GM21529 (cell line): Measurements from ENCODE around the gene ZNF764.
A peak's percentile ranks its signal among the peaks of the same experiment; 100 is the strongest.

Source experiments
- ATAC-seq: cut with Tn5 transposase; IDR thresholded peaks from one replicate; pipeline ENCODE4 v1.9.1; 2021; ENCODE audit not compliant: unreplicated experiment

Gene ZNF764

DNA sequence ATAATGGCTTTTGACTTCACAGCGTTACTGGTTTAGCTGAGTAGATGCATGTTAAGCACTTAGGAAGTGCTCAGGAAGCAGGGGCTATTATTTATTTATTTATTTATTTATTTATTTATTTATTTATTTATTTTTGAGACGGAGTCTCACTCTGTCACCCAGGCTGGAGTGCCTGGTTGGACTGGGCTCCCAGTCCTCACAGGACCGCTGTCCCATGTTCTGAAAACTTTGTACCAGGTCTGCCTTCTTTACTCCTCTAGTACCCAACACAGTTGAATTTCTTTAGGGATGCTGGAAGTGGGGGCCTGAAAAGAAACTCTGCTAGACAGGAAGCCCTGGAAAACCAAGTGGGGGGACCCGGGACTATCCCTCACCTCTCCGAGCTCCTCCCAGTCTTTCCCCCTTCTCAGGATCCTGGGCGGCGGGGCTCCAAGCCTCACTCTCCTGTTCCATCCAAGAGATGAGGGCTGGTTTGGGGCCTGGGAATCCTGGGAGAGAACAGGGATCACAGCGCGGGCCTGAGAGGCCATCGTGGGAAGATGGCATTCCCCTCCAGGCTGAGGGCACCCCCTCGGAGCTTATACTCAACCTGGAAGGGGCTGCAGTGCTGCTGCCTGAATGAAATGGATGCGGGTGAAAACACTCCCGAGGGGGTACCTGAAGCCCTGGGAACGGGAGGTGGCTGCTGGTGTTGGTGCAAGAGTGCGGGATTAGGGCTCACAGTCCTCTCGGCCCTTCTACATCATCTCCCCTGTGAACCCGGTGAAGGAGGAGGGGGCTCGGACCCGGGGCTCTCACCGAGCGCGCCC lies 12.7 kb upstream of the ZNF764 start:
- ATAC-seq, result no peak

DNA sequence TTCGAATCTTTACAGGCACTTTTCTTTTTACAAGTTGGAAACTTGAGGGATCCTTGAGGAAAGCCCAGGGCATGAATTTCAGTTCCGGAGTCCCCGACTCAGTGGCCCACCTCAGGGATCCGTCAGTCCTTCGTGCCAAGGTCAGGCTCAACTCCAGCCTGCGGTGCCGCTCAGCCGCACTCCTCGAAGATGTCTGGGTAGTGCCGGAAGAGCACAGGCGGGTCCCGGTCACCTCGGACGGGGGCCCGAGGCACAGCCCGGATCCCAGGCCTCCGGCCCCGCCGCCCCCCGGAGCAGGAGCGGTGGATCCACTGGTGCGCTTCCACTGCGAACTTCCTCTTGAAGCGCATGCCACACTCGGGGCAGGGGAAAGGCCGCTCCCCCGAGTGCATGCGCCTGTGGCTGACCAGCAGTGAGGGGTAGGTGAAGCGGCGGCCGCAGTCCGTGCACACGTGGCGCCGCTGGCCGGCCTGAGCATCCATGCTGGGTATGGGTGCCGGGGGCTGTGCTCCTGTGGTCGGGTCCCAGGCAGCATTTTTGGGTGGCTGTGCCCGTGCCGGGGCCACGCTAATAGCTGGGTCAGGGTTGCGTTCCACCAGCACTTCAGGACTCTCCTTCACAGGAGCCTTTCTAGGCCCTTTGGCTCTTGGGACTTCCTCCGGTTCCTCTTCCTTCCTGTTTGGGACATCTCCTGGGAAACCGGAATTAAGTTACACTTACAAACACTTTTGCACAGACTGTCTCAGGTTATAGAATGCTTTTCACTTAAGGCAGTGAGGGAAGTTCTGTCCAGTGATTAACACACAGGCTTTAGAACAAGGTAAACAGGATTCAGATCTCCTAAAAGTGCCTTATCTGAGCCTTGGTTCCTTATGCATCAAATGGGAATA lies 11.8 kb upstream of the ZNF764 start:
- no peak for ATAC-seq

DNA sequence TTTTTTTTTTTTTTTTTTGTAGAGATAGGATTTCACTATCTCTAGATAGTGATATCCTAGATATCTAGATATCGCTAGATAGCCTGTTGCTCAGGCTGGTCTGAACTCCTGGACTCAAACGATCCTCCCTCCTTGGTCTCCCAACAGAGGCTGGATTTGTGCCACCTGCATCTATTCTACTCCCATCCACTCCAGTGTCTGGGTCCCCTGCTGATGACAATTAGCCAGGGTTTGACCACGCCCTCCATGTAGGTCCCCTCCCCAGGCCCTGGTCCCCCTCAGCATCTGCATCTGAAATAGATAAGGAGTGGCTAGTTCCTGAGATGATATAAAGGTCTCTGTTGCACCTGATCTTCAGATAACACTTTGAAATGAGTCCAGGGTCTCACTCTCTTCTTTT lies 11.1 kb upstream of the ZNF764 start:
- ATAC-seq, result no peak

DNA sequence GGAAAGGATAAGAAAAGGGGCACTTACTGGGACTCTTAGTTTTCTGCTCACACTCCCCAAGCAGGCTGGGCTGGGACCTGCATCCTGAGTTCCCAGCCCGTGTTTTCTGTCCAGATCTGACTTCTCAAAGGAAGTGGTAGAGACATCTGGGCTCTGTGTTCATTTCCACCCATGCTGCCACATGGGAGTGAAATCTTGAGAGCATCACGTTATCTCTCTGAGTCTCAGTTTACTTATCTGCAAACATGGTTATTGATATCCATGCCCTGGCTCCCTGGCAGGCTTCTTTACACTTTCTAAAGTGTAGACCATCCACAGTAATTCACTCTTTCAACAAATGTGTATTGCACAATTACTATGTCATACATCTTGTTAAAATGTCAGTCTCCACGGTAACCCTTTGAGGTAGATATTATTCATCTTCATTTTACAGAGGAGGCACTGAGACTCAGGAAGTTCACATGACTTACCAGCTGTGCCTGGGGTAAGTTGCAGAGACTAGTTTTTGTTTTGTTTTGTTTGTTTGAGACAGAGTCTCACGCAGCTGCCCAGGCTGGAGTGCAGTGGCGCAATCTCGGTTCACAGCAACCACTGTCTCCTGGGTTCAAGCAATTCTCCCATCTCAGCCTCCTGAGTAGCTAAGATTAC lies 9.9 kb upstream of the ZNF764 start:
- ATAC-seq, result no peak

DNA sequence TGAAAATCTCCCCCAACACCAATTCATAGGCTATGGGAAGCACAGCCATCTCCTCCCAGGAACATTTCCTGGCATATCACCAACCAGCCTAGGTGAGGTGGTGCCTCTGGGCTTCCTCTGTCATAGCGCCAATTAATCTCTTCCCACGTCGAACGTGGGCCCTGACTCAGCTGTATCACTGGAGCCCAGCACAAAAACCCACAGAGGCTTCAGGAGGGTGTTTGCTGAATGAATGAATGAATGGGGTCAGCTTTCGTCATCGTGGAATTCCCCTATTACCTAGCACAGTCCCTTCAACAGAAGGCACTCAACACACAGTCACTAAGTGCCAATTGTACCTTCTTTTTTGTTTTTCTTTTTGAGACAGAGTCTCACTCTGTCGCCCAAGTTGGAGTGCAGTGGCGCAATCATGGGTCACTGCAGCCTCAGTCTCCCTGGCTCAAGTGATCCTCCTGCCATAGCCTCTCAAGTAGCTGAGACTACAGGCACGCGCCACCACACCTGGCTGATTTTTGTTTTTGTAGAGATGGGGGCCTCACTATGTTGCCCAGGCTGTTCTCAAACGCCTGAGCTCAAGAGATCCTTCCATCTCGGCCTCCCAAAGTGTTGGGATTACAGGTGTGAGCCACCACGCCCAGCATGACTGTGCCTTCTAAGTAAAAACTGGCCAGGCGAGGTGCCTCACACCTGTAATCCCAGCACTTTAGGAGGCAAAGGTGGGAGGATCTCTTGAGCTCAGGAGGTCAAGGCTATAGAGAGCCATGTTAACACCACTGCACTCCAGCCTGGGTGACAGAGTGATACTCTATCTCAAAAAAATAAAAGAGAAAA lies 9.2 kb upstream of the ZNF764 start:
- ATAC-seq, result no peak

DNA sequence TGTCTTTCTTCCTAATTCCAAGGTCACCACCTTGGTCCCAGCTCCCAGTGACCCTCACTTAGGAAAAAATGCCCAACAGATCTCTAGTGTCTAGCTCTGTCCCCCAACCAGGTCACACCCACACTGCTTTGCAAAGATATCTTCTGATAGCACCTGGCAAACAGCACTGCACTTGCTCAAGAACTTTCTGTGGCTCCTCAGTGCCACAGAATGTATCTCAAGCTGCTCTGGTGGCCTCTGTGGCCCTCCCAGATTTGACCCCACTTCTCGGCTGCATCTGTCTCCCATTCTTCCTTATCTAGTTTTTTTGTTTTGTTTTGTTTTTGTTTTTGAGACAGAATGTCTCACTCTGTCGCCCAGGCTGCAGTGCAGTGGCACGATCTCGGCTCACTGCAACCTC lies 8.4 kb upstream of the ZNF764 start:
- ATAC-seq, result no peak

DNA sequence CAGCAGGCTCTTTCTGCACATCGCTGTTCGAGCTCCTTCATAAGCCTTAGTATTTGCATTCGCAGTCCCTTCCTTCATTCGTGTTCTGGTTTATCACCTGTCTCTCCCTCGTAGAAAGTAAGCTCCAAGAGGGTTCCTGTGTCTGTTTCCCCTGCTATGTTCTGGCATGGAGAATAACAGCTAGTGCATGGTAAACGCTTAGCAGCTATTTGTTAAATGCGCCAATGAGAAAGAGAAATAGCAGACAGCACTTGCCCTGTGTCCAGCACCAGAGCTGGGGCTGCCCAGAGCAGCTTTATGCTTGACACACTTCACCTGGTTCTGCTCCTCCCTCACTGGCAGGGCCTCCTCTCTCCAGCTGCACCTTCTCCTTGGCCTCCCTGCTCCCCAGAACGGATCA lies 7.8 kb upstream of the ZNF764 start:
- ATAC-seq, result no peak

DNA sequence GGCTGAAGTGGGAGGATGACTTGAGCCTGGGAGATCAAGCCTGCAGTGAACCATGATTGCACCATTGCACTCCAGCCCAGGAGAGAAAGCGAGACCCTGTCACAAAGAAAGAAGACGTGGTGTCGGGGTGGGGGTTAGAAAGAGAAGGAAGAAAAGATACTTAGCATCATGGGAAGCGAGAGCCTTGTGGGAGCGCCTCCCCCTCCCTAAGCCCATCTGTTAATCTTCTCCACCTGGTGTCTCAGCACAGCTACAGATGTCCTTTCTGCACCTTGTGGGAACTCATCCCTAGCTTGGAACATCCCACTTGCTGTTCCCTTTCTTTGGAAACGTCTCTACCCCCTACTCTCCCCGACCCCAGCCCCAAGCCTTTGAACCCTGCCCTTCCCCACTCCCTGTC lies 7.4 kb upstream of the ZNF764 start:
- ATAC-seq, result no peak

DNA sequence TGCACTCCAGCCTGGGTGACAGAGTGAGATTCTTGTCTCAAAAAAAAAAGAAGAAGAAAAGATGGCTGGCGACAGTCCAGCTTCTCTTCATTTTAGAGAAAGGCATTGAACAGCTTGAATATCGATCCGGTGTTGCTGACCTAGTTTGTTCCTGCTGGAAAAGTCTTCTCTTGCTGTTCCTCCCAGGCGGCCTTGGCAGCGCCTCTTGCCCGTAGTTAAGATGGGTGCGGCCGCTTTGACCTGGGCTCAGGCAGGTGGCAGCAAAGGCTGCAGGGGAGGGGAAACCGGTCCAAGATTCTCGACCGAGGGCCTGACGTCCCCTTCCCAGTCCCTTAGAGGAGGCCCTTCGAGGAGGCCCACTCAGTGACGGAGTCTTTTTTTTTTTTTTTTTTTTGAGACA lies 3.8 kb upstream of the ZNF764 start:
- ATAC-seq, result no peak

DNA sequence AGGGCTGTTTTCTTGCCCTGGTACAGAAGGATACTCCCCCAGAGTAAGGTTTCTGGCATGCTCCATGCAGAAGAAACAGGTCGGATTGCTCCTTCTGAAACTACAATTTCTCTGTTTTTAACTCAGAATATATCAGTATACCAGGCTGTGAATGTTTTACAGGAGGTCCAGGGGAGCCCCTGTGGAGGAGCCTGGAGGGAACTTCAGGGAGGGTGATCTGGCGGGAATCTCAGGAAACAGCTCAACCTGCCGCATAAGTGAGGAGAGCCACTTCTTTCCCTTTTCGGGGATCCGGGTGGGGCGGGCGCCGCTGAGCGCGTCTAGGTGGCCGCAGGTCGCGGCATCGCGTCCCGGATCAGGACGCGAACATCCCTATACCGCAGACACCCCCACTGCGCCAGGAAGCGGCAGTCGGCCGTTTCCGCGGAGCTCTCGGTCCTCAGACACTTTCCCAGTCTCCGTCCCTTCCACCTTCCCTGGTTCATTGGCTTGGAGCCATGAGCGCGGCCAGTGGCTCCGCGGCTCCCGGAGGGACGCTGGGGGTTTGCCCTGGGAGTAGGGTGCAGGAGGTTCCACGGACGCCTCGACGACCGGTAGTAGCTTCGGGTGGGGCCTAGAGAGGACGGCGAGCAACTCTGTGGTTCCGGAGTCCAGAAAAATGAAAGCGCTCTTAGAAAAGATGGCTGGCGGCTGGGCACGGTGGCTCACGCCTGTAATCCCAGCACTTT lies 3.1 kb upstream of the ZNF764 start:
- ATAC-seq, result no peak

DNA sequence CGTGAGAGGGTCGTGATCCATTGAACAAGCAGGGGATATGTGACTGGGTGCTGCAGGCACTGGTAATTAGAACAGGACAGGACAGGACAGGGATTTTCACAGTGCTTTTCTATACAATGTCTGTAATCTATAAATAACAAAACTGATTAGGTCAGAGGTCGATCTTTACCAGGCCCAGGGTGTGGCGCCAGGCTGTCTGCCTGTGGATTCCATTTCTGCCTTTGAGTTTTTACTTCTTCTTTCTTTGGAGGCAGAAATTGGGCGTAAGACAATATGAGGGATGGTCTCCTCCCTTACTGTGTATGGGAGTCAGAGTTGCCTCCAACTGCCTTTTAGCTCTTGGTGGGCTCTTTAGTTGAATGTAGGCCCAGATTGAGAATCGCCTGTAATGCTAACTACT lies 1.5 kb upstream of the ZNF764 start:
- ATAC-seq, result no peak

DNA sequence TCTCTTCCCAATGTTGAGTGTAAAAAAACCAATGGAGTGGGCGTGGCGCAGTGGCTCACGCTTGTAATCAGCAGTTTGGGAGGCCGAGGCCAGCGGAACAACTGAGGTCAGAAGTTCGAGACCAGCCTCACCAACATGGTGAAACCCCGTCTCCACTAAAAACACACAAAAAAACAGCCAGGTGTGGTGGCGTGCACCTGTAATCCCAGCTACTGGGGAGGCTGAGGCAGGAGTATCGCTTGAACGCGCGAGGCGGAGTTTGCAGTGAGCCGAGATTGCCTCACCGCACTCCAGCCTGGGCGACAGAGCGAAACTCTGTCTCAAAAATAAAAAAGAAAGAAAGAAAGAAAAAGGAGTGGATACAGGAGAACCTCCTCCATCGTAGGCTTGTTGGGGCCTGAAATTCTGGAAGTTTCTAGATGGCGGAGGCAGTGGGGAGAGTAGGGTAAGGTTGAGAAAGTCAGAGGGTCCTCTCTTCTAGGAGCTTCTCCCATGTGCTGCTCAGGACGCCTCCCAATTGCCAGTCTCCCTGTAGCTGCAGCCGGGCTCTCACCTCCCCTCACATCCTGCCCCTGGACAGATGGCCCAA lies 709 bp upstream of the ZNF764 start:
- no peak for ATAC-seq

DNA sequence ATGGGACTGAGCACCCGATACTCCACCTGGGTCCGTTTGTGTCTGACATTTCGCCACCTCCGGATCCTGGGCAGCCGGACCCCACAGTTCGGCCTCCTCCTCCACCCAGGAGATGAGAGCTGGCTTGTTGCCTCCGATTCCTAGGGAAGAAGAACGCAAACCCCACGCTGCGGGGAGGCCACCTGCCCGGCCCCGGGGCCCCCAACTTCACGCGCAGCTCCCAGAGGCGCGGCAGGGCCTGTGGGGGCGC lies 542 bp downstream of the ZNF764 start:
- ATAC-seq, result peak; percentile 3

DNA sequence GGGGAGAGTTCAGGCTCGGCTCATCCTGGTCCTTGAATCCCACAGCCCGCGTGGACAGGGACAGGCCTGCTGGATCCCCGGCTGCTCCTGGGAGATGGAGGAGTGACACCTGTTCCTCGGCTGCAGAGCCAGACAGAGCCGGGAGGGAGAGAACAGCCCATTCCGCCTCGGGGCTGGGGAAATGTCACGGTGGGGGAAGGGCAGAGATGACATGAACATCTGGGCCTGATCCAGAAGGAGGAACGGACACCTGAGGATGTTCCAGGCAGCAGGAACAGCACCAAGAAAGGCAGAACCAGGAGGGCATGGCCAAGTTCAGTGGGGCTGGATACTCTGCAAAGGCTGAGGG lies 2.1 kb downstream of the ZNF764 start:
- ATAC-seq, result no peak

DNA sequence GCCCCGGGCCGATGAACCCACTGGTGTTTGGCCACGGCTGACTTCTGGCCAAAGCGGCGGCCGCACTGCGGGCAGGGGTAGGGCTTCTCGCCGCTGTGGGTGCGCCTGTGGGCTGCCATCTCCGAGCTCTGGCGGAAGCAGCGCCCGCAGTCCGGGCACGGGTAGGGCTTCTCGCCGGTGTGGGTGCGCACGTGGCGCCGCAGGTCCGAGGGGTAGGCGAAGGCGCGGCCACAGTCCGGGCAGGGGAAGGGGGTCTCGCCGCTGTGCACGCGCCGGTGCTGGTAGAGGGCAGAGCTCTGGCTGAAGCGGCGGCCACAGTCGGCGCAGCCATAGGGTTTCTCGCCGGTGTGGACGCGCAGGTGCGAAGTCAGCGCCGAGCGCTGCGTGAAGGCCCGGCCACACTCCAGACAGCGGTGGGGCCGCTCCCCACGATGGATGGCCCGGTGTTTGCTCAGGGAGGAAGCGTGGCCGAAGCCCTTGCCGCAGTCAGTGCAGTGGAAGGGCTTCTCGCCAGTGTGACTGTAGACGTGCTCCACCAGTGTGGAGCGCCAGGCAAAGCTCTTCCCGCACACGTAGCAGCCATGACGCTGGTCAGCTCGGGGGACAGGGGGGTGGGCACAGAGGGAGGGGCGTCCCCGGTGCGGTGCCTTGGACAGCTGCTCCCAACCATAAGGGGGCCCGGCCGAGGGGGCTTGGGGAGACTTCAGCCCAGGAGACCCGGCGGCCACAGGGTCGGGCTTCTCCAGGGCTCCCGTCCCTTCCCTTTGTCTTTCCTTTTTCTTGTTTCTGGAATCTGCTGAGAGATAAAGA lies 2.7 kb downstream of the ZNF764 start:
- ATAC-seq, result no peak

DNA sequence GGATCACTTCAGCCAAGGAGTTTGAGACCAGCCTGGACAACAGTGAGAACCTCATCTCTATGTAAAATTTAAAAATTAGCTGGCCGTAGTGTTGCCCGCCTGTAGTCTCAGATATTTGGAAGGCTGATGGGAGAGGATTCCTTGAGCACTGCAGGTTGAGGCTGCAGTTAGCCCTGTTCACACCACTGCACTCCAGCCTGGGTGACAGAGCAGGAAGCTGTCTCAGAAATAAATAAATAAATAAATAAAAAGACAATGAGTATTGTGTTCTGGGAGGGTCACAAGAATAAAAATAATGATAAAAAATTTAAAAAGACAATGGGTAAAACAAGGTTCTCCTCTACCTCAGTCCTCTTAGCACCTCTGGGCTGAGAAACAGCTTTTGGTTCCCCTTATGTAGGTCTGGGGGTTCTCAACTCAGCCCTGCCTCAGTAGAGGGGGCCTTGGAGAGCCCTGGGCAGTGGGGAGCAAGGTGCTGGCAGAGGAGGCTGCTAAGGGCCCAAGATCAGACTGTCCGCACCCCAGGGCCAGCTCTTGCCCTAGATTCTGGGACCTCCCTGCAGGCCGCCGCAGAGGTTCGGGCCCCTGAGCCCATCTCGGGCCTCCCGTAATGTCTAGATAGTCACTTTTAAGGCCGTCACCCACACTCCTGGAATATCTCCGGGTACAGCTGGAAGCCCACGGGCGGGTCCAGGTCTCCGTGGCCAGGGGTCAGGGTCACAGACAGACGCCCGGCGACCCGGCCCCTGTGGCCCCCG lies 3.4 kb downstream of the ZNF764 start:
- ATAC-seq, result no peak

DNA sequence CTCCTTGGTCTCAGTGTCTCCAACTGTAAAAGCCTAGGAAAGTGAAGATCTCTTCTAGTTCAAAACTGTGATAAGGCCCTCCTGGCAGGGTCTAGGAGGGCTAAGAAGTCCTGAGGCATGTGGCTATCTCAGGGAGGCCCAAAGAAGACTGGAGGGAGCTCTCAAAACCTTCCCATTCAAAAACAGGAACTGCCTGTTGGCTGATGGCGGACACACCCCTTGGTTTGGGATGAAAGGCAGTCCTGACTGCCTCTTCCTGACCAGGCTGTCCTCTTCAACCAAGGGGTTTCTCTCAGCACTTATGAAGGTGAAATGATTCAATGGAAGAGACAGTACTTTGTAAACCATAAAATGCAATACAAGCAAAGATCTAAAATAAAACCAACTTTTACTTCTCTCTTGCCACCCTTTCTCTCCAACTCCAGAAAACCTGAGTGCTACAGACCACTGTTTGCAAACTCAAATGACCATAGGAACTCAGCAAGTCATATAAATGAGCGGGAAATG lies 4.7 kb downstream of the ZNF764 start:
- no peak for ATAC-seq

DNA sequence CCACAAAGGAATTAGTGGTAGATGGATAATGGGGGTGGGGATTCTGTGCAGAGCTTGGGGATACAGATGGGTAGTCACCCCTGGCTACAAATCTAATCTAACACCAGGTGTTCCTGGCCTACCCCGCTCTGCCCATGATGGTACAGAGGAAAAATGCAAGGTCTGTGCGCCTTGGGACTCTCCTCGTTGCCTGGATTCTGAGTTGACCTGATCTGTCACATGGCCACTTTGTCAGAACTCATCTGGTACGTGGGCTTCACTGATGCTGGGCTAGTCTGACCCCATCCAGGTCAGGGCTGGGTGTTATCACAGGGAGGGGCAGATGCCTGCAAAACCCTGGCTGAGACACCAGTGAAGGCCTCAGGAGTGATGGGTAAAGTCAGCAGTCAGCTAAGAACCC lies 5.2 kb downstream of the ZNF764 start:
- ATAC-seq, result no peak

DNA sequence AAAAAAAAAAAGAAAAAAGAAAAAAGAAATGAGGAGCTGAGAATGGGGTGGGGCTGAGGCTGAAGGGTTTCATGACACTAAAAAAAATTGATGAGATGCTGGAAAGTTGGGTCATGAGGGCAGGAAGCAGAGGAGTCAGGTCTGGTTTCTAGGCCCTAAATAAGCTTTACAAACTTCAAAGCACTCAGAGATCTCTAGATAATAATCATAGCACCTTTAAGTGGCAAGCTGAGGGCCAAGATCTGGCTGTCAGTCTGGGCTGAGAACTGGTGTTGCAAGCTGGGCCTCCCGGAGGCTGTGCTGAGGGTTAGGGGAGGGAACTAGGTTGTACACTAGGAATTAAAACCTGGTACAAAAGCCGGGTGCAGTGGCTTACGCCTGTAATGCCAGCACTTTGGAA lies 6.4 kb downstream of the ZNF764 start:
- ATAC-seq, result no peak
